ENCODE measurements around the gene CNOT4.

DNA sequence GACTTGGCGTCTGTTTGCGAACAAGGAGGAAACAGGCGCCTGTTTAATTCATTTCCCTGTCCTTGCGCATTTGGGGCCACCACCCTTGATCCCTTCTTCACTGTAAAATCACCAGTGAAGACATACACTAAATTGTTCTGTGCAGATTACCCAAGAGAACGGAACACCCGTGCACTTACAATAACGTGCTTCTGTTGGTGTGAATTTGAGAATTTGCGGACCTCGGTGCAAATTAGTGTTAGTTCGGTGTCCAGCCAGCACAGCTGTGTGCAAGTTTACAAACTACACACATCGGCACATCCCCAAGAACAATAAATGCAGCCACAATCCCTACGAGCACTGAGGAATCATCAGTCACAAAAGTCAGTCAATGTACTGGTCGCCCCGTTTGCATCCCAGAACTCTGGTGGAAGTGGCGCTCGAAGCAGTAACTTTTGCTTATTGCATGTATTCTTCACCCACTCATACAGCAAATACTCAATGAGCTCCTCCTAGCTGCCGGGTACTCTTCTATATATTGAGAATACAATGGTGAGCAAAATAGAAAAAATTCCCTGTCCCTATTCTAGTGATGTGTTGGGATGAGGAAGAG lies 786 bp upstream of the CNOT4 start:
- TF ChIP-seq CTCF (IDR thresholded peaks at IDR 0.05 in 8 of 11, conservative IDR thresholded peaks at IDR 0.05 in 3 of 11), result no peak
- TF ChIP-seq POLR2AphosphoS5 (IDR thresholded peaks at IDR 0.05), result no peak

Measured in spleen (tissue), 7 donors.